ENCODE results near the gene MAP4K3. TPM values are rescaled to one million over a fixed set of nuclear protein-coding genes. Genes with fewer than 3 reads are reported as not detected.

Gene MAP4K3
- 73.1 and 225 TPM in 2 replicates for total RNA-seq (2011; cell fraction: chromatin; rRNA removed; ENCODE audit: low replicate concordance)
- 23.2 and 29.0 TPM in 2 replicates for total RNA-seq (2011; cell fraction: nucleolus; rRNA removed)
- 73.0 and 112 TPM in 2 replicates for total RNA-seq (2011; cell fraction: nucleoplasm; rRNA removed)
- total RNA-seq (2014; rRNA removed): 22.6 and 24.4 TPM in 2 replicates
- total RNA-seq (2014; rRNA removed; fragmentation: Illumina TruSeq; extraction: Trizol): 27.8 and 30.0 TPM in 2 replicates
- 22.1 and 27.0 TPM in 2 replicates for total RNA-seq (2015; rRNA removed; fragmentation: Illumina TruSeq; extraction: Trizol)
- 16.9 and 22.2 TPM in 2 replicates for total RNA-seq (2021)
- polyA plus RNA-seq (2011; rRNA removed): 16.6 and 18.0 TPM in 2 replicates
- 1.5 and 4.2 TPM in 2 replicates for polyA plus RNA-seq (2011; cell fraction: cytosol; rRNA removed)
- polyA plus RNA-seq (2011; cell fraction: nucleus; rRNA removed): 22.8 and 28.7 TPM in 2 replicates
- polyA plus RNA-seq (2012): 8.7 and 10.2 TPM in 2 replicates
- polyA plus RNA-seq (2014; fragmentation: Illumina TruSeq; extraction: Trizol): 10.6 and 13.4 TPM in 2 replicates
- 1 to 10 TPM; 3.1 to 4.4 TPM for polyA plus RNA-seq (2014; fragmentation: Nextera tagmentation; extraction: Ambion mirVana)
- 8.2 and 11.7 TPM in 2 replicates for polyA plus RNA-seq (2014; rRNA removed)
- 40.5 and 51.3 TPM in 2 replicates for polyA minus RNA-seq (2011; rRNA and poly(A)+ RNA removed)
- polyA minus RNA-seq (2011; cell fraction: cytosol; rRNA and poly(A)+ RNA removed): 6.9 and 14.5 TPM in 2 replicates
- polyA minus RNA-seq (2011; cell fraction: nucleus; rRNA and poly(A)+ RNA removed): 48.7 and 81.2 TPM in 2 replicates
- percentile 84 among the genes with signal in this experiment for Bru-seq, nascent RNA
- percentile 88 among the genes with signal in this experiment for BruChase-seq, experiment 1, labeled RNA remaining after a 2-hour chase
- BruChase-seq, experiment 2, labeled RNA remaining after a 6-hour chase: percentile 89 among the genes with signal in this experiment
- long read RNA-seq, experiment 1, full-length matches to known transcripts: 18 of 37 reads
- long read RNA-seq, experiment 1, partial matches to known transcripts: 5 of 37 reads
- long read RNA-seq, experiment 1, other reads (novel, unspliced or antisense): 14 of 37 reads
- long read RNA-seq, experiment 2, partial matches to known transcripts: 0 of 3 reads
- long read RNA-seq, experiment 2, other reads (novel, unspliced or antisense): 3 of 3 reads
- long read RNA-seq, experiment 3: 0 reads

- peaks cover 33 to 39% of the 10 kb centered on the region in 2 experiments for H3K4me1 ChIP-seq (replicated peaks in 1 of 2; ENCODE audit: control insufficient read depth in 2 of 2, insufficient read depth in 2 of 2, low read length in 2 of 2)
- peak; percentile 75 for FAIRE-seq
- H3K79me2 ChIP-seq (ENCODE audit: control insufficient read depth, insufficient read depth, low read length): peaks cover 73% of the 10 kb centered on the region
- 0 out of 2 replicates have a peak, but pooled peaks cover 7% of the 10 kb centered on the region for H4K20me1 ChIP-seq (replicated peaks; ENCODE audit: control insufficient read depth, insufficient read depth, low read length)
- H3K36me3 ChIP-seq (ENCODE audit: control insufficient read depth, insufficient read depth, low read length): peaks cover 2% of the 10 kb centered on the region; the same call in 1 of the 3 replicates
- peak within 1 kb of the TSS; percentile 84 to 96 for H3K9ac ChIP-seq (ENCODE audit: insufficient read depth in 1 of 2, low read depth in 2 of 2, low read length in 2 of 2)
- peak within 1 kb of the TSS; percentile 89 for H3K27ac ChIP-seq (ENCODE audit: extremely low read depth, low read depth, low read length)
- H3K9me1 ChIP-seq (ENCODE audit: control insufficient read depth, insufficient read depth, low read length): no peaks in the 10 kb centered on the region
- no peaks in the 10 kb centered on the region for H3K9me3 ChIP-seq (replicated peaks; ENCODE audit: control insufficient read depth, insufficient read depth, low read depth, low read length)
- WGBS (ENCODE audit: insufficient coverage, low coverage, missing lambda C conversion rate): under 1% methylated on average over 77 of the region's 109 CpGs
- intact Hi-C loops (cut with micrococcal nuclease): loop anchor here (1.0 to 10.0 kb wide), 6 partner anchors 55 to 312 kb away; partner anchors contain the start of gene SOS1
- peak; percentile 95 to 97 (median 96) for DNase-seq (ENCODE audit: extremely low read depth in 1 of 4, low spot score in 3 of 4)
- CTCF ChIA-PET (ENCODE audit: low intra/inter-chr PET ratio): no interaction called here
- peak within 1 kb of the TSS; percentile 89 for H2AFZ ChIP-seq (ENCODE audit: low read depth, low read length)
- POLR2A ChIA-PET: interaction anchor here (0.6 to 1.4 kb wide), 9 partner anchors 9 to 123 kb away, joined by 3 to 5 read pairs (median 3); no protein-coding TSS in a partner anchor
- in situ Hi-C loops (cut with MboI): no loop called here
- H3K4me2 ChIP-seq (ENCODE audit: insufficient read depth, low read length): peak within 1 kb of the TSS; percentile 99
- H3K4me3 ChIP-seq: peak within 1 kb of the TSS; percentile 81
- no peaks in the 10 kb centered on the region for H3K27me3 ChIP-seq (ENCODE audit: control insufficient read depth in 2 of 2, insufficient read depth in 2 of 2, low read length in 2 of 2)
- BruUV-seq (replicated peaks): no TSS peak
- ATAC-seq: peak; percentile 76
- TF ChIP-seq HNRNPLL (IDR thresholded peaks at IDR 0.05; ENCODE audit: low read depth, low read length, poor library complexity, severe bottlenecking) (peak; percentile 53), ZNF24 (IDR thresholded peaks at IDR 0.05) (no peak), KAT7 (CRISPR knock-in tag; IDR thresholded peaks at IDR 0.05; ENCODE audit: borderline replicate concordance) (peak; percentile 57), PYGO2 (tag; IDR thresholded peaks at IDR 0.05) (no peak), BHLHE40 (IDR thresholded peaks at IDR 0.05; ENCODE audit: low read length) (no peak), FOXJ3 (CRISPR knock-in tag; IDR thresholded peaks at IDR 0.05) (no peak), CBX1 (IDR thresholded peaks at IDR 0.05; ENCODE audit: low read depth) (peak; percentile 50; the same call in 1 of the 2 replicates), SREBF2 (CRISPR knock-in tag; IDR thresholded peaks at IDR 0.05) (no peak), RAD21 (CRISPR knock-in tag; conservative IDR thresholded peaks at IDR 0.05 in 1 of 2, IDR thresholded peaks at IDR 0.05 in 1 of 2) (0 out of 4 replicates have a peak, but pooled peaks of 1 of the 2 experiments have one; percentile 7), ZNF830 (CRISPR knock-in tag; IDR thresholded peaks at IDR 0.05) (no peak), ZNF586 (CRISPR knock-in tag; conservative IDR thresholded peaks at IDR 0.05) (no peak)
- TF ChIP-seq, protein P1, sequence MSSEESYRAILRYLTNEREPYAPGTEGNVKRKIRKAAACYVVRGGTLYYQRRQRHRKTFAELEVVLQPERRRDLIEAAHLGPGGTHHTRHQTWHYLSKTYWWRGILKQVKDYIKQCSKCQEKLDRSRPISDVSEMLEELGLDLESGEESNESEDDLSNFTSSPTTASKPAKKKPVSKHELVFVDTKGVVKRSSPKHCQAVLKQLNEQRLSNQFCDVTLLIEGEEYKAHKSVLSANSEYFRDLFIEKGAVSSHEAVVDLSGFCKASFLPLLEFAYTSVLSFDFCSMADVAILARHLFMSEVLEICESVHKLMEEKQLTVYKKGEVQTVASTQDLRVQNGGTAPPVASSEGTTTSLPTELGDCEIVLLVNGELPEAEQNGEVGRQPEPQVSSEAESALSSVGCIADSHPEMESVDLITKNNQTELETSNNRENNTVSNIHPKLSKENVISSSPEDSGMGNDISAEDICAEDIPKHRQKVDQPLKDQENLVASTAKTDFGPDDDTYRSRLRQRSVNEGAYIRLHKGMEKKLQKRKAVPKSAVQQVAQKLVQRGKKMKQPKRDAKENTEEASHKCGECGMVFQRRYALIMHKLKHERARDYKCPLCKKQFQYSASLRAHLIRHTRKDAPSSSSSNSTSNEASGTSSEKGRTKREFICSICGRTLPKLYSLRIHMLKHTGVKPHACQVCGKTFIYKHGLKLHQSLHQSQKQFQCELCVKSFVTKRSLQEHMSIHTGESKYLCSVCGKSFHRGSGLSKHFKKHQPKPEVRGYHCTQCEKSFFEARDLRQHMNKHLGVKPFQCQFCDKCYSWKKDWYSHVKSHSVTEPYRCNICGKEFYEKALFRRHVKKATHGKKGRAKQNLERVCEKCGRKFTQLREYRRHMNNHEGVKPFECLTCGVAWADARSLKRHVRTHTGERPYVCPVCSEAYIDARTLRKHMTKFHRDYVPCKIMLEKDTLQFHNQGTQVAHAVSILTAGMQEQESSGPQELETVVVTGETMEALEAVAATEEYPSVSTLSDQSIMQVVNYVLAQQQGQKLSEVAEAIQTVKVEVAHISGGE (CRISPR knock-in tag; IDR thresholded peaks at IDR 0.05): peak in 1 of 3 experiments; percentile 70; a peak in 2 of 6 replicates
These were observed at the start of gene MAP4K3 for GRCh38 chr2:39436592-39437521. MAP4K3 (minus strand) TSS chr2:39437285; CDS start chr2:39436987, 298 bp downstream.
